OCI-LY3 (cell line): ENCODE measurements around the gene CHKB.

ENCODE experiments used
- H2AFZ ChIP-seq: fragments of 200-600, 300-600 bp; shearing (Covaris generic); 2 replicates; pipeline ENCODE4 v1.6.0; 2014; ENCODE audit warnings: antibody characterized with exemption, low read depth, low read length
- H3K27ac ChIP-seq: fragments of 200-600, 300-600 bp; sonication (generic); 2 replicates; pipeline ENCODE4 v1.5.1; 2014; ENCODE audit warnings: mild to moderate bottlenecking, low read length, moderate library complexity, mixed read lengths
- H3K27me3 ChIP-seq: fragments of 200-600, 300-600 bp; sonication (generic); 2 replicates; pipeline ENCODE4 v1.6.1; 2014; ENCODE audit warnings: low read depth, low read length, mixed read lengths
- H3K36me3 ChIP-seq: fragments of 200-600, 300-600 bp; sonication (generic); replicated peaks from 2 replicates; pipeline ENCODE3; 2014; ENCODE audit warnings: low read depth, low read length, mixed read lengths
- H3K4me1 ChIP-seq: fragments of 300-600, 200-600 bp; sonication (generic); 2 replicates; pipeline ENCODE4 v1.6.1; 2014; ENCODE audit warnings: low read length, mixed read lengths
- H3K4me2 ChIP-seq: fragments of 200-600, 300-600 bp; sonication (generic); 2 replicates; pipeline ENCODE4 v1.6.1; 2014; ENCODE audit warnings: low read length, mixed read lengths
- H3K4me3 ChIP-seq: fragments of 300-600, 200-600 bp; sonication (generic); 2 replicates; pipeline ENCODE4 v1.5.1; 2014; ENCODE audit warnings: antibody characterized with exemption, mild to moderate bottlenecking, low read length, moderate library complexity
- H3K79me2 ChIP-seq: fragments of 300-600, 200-600 bp; shearing (Covaris generic); 2 replicates; pipeline ENCODE4 v1.6.1; 2014; ENCODE audit warnings: mild to moderate bottlenecking, low read length, mixed read lengths
- H3K9ac ChIP-seq: fragments of 300-600, 200-600 bp; shearing (Covaris generic); 2 replicates; pipeline ENCODE4 v1.6.0; 2014; ENCODE audit warnings: mild to moderate bottlenecking, low read length, moderate library complexity
- H3K9me3 ChIP-seq: fragments of 200-600, 300-600 bp; shearing (Covaris generic); 2 replicates; pipeline ENCODE4 v1.6.1; 2014; ENCODE audit warnings: low read length, mixed read lengths; ENCODE audit not compliant: insufficient read depth
- H4K20me1 ChIP-seq: fragments of 200-600, 300-600 bp; sonication (generic); 2 replicates; pipeline ENCODE4 v1.6.1; 2016; ENCODE audit warnings: low read length, mixed read lengths; ENCODE audit not compliant: insufficient read depth
- EZH2phosphoT487 ChIP-seq: fragments of 200-600 bp; shearing (Covaris generic); IDR thresholded peaks from 2 replicates; pipeline ENCODE4 v1.6.1; 2018; ENCODE audit warnings: antibody characterized with exemption, mixed run types, low read depth
- TF ChIP-seq, protein P1 (sequence below): fragments of 200-600, 300-600 bp; sonication (generic); IDR thresholded peaks from 2 replicates; pipeline ENCODE4 v1.5.1; 2014; ENCODE audit warnings: antibody characterized with exemption, low read length, low read depth

CHKB gene

DNA sequence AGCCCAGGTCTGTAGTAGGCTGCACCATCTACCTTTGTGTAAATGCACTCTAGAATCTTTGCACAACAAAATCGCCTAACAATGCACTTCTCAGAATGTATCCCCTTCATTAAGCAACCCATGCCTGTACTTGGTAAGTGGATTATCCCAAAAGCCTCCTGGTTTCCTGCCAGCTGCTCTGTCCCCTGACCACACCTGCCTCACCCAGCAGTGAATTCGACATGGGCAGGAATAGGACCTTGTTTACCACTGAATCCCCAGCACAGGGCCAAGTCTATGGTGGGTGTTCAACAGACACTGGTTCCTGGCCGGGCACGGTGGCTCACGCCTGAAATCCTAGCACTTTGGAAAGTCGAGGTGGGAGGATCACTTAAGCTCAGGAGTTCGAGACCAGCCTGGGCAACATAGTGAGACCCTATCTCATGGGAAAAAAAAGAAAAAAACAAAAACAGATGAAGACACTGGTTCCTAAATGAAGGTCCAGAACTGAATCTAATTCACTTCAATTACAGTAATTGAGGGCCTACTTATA is 14.9 kb downstream of the CHKB start:
- no peaks in the 10 kb centered on the region for H3K9me3 ChIP-seq
- TF ChIP-seq EZH2phosphoT487 = no peak
- TF ChIP-seq, protein P1, sequence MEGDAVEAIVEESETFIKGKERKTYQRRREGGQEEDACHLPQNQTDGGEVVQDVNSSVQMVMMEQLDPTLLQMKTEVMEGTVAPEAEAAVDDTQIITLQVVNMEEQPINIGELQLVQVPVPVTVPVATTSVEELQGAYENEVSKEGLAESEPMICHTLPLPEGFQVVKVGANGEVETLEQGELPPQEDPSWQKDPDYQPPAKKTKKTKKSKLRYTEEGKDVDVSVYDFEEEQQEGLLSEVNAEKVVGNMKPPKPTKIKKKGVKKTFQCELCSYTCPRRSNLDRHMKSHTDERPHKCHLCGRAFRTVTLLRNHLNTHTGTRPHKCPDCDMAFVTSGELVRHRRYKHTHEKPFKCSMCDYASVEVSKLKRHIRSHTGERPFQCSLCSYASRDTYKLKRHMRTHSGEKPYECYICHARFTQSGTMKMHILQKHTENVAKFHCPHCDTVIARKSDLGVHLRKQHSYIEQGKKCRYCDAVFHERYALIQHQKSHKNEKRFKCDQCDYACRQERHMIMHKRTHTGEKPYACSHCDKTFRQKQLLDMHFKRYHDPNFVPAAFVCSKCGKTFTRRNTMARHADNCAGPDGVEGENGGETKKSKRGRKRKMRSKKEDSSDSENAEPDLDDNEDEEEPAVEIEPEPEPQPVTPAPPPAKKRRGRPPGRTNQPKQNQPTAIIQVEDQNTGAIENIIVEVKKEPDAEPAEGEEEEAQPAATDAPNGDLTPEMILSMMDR = no peak
- no peak overlapping the region for H3K27ac ChIP-seq
- no peaks in the 10 kb centered on the region for H4K20me1 ChIP-seq
- H3K79me2 ChIP-seq = no peaks in the 10 kb centered on the region
- H3K4me2 ChIP-seq = no peak overlapping the region
- H3K9ac ChIP-seq = no peak overlapping the region
- H3K36me3 ChIP-seq = peaks cover 6% of the 10 kb centered on the region
- H3K27me3 ChIP-seq = no peaks in the 10 kb centered on the region
- H3K4me3 ChIP-seq = no peak overlapping the region
- H3K4me1 ChIP-seq = no peaks in the 10 kb centered on the region
- H2AFZ ChIP-seq = no peak overlapping the region

DNA sequence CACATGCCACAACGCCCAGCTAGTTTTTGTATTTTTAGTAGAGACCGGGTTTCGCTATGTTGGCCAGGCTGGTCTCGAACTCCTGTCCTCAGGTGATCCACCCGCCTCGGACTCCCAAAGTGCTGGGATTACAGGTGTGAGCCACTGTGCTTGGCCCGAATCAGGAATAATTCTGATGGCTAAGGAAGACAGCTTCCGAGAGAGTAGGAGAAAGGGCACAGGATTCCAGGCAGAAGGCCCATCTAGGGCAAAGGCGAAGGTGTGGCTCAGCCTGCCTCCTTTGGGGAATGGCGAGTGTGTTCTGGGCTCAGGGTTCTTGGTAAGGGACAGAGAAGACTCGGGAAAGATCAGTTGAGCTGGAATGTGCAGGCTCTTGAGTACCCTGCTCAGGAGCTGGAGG is 18.4 kb downstream of the CHKB start:
- peaks cover 2% of the 10 kb centered on the region for H3K36me3 ChIP-seq
- H2AFZ ChIP-seq = no peak overlapping the region
- no peaks in the 10 kb centered on the region for H3K27me3 ChIP-seq
- H3K4me3 ChIP-seq = no peak overlapping the region
- H3K27ac ChIP-seq = no peak overlapping the region
- no peaks in the 10 kb centered on the region for H3K9me3 ChIP-seq
- no peak overlapping the region for H3K9ac ChIP-seq
- TF ChIP-seq EZH2phosphoT487 = no peak
- TF ChIP-seq, protein P1 = no peak
- H4K20me1 ChIP-seq = no peaks in the 10 kb centered on the region
- H3K79me2 ChIP-seq = no peaks in the 10 kb centered on the region
- no peaks in the 10 kb centered on the region for H3K4me1 ChIP-seq
- H3K4me2 ChIP-seq = no peak overlapping the region

DNA sequence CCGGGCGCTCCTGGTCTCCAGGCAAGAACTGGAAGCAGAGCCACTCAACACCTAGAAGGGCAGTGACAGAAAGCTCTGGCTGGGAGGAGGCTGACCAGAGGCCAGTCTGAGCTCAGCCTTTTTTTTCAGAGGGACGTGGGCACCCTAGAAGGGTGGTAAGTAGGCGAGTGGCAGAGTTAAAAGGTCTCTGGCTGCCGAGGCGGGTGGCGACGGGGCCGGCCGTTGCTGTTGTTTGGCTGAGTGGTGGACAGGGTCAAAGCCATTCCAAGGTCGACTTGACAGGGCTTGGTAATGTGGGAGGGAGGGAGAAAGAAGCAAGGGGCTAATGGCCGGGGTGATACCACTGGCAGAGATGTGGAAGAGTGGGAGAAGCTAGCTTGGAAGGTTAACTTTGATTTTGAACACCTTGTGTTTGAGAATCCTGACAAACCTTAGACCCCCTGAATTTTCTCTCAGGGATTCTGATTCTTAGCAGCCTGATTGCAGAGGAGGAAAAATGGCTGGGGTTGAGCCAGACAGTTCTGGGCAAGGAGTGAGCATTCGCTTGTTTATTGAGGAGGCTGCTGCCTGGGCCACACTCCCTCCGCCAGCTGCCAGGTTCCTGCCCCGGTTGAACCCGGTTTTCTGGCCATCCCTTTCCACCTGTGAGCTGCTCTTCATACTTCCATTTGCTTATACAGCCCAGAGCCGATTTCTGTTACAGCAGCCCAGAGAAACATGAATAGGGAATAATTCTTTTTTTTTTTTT is 19.1 kb downstream of the CHKB start:
- Histone ChIP-seq H3K27ac (no peak overlapping the region), H3K27me3 (no peaks in the 10 kb centered on the region), H3K9me3 (no peaks in the 10 kb centered on the region), H3K79me2 (no peaks in the 10 kb centered on the region), H2AFZ (no peak overlapping the region), H3K4me2 (peak overlapping the region; percentile 79), H3K36me3 (peaks cover 2% of the 10 kb centered on the region), H4K20me1 (no peaks in the 10 kb centered on the region), H3K4me1 (no peaks in the 10 kb centered on the region), H3K4me3 (peak overlapping the region; percentile 87), H3K9ac (peak overlapping the region; percentile 61)
- TF ChIP-seq, protein P1 = no peak
- TF ChIP-seq EZH2phosphoT487 = no peak

DNA sequence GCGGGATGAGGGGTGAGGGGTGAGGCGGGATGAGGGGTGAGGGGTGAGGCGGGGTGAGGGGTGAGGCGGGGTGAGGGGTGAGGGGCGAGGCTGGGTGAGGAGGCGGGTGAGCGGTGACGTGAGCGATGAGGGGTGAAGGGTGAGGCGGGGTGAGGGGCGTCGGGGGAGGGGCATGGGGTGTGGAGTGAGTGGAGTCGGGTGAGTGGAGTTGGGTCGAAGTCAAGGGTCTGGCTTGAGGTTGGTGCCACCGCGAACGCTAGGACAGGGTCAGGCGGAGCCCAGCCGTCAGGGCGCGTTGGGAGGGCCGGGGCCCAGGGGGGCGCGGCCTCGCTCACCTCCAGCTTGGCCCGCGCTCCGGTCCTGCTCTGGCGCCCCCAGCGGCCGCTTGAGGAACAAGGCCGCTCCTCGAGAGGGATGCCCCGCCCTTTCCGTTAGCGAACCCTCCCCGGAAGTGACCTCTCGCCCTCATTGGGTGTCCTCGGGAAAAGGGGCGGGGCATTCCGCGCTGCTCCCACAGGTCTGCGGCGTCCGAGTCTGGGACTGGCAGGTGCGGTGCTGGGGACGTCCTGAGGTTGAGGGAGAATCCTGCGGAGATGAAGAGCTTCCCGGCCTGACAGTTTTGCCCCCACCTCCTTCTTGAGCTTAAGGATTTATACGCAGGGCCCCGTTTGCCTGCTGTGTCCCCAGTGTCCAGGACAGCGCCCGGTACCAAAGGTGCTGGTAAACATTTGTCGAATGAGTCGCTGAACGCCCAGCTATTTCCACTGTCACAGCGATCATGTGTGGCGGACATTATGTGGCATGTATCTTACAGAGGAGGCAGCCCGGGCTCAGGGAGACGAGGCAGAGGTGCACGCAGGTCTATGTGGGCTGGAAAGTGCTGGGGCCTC is 19.9 kb downstream of the CHKB start, which contains the start of gene SYCE3:
Gene SYCE3, minus strand, starts transcription at position 397 of the 890 bp plus-strand sequence. CDS start 6,514 bp downstream, outside the sequence.
- H3K9ac ChIP-seq = peak within 1 kb of the TSS; percentile 61
- H3K4me3 ChIP-seq = peak within 1 kb of the TSS; percentile 87
- peak within 1 kb of the TSS; percentile 79 for H3K4me2 ChIP-seq
- H3K27me3 ChIP-seq = no peaks in the 10 kb centered on the region
- H3K27ac ChIP-seq = no peak within 1 kb of the TSS
- no peak within 1 kb of the TSS for H2AFZ ChIP-seq
- no peak for TF ChIP-seq EZH2phosphoT487
- TF ChIP-seq, protein P1 = peak; percentile 52
- no peaks in the 10 kb centered on the region for H3K4me1 ChIP-seq
- no peaks in the 10 kb centered on the region for H3K79me2 ChIP-seq
- no peaks in the 10 kb centered on the region for H3K36me3 ChIP-seq
- H3K9me3 ChIP-seq = no peaks in the 10 kb centered on the region
- no peaks in the 10 kb centered on the region for H4K20me1 ChIP-seq
